H1 (cell line): ENCODE measurements around the gene RTKN2.

Experiments used
- EP300 ChIP-seq, 2 experiments: IDR thresholded peaks; 1 replicate in 1 of 2; 2 replicates in 1 of 2; pipeline ENCODE4 v1.6.1; 2011 to 2012; ENCODE audit warnings: low read depth in 2 of 2, low read length in 2 of 2, mild to moderate bottlenecking in 2 of 2, borderline replicate concordance in 1 of 2, inconsistent platforms in 1 of 2, moderate library complexity in 1 of 2
- NANOG ChIP-seq: IDR thresholded peaks from 2 replicates; pipeline ENCODE4 v1.6.1; 2011; ENCODE audit warnings: low read length, low read depth, mild to moderate bottlenecking, inconsistent platforms; ENCODE audit not compliant: insufficient read depth, poor library complexity, severe bottlenecking
- POLR2A ChIP-seq, 2 experiments: IDR thresholded peaks; 1 replicate in 1 of 2; 2 replicates in 1 of 2; pipeline ENCODE4 v1.6.1; 2011; ENCODE audit warnings: low read depth in 2 of 2, low read length in 2 of 2, mild to moderate bottlenecking in 2 of 2; ENCODE audit errors: control extremely low read depth in 1 of 2
- POLR2AphosphoS5 ChIP-seq: IDR thresholded peaks from 2 replicates; pipeline ENCODE4 v1.6.1; 2011; ENCODE audit warnings: low read depth, low read length
- SP4 ChIP-seq: IDR thresholded peaks from 2 replicates; pipeline ENCODE4 v1.6.1; 2012; ENCODE audit warnings: low read length, inconsistent platforms
- ZNF274 ChIP-seq: IDR thresholded peaks from 2 replicates; pipeline ENCODE4 v1.7.0; 2012; ENCODE audit warnings: low read length, borderline replicate concordance; ENCODE audit errors: extremely low read depth
- TF ChIP-seq, protein P1 (sequence below), 3 experiments: IDR thresholded peaks; 1 replicate in 2 of 3; 2 replicates in 1 of 3; pipeline versions ENCODE4 v1.5.1 to v1.6.1; 2011; ENCODE audit warnings: low read length in 3 of 3, mild to moderate bottlenecking in 3 of 3, inconsistent platforms in 2 of 3, low read depth in 1 of 3, moderate library complexity in 1 of 3; ENCODE audit not compliant: insufficient read depth in 1 of 3; ENCODE audit errors: control extremely low read depth in 1 of 3

DNA sequence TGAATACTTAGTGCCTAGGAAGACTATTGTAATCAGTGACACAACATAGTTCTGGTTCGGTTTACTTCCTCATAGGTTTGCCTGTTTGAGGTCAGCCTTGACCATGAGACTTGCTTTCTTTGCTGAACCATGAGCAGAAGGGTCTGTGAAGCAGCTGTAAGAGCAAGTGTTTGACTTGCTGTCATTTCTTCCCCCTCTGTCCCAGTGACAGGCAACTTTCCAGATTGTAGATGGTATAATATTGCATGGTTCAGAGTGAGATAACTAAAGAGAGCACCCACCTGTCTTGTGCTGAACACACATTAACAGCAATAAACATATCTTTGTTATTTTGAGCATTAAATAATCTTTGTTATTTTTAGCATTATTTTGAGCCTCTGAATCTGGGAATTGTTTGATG lies 9.3 kb upstream of the RTKN2 start:
- TF ChIP-seq ZNF274 (no peak), POLR2AphosphoS5 (no peak), POLR2A (IDR thresholded peaks at IDR 0.05; ENCODE audit: control extremely low read depth in 1 of 2, low read depth in 2 of 2, low read length in 2 of 2) (no peak), NANOG (no peak), SP4 (no peak), EP300 (IDR thresholded peaks at IDR 0.05; ENCODE audit: borderline replicate concordance in 1 of 2, low read depth in 2 of 2, low read length in 2 of 2) (no peak)
- TF ChIP-seq, protein P1, sequence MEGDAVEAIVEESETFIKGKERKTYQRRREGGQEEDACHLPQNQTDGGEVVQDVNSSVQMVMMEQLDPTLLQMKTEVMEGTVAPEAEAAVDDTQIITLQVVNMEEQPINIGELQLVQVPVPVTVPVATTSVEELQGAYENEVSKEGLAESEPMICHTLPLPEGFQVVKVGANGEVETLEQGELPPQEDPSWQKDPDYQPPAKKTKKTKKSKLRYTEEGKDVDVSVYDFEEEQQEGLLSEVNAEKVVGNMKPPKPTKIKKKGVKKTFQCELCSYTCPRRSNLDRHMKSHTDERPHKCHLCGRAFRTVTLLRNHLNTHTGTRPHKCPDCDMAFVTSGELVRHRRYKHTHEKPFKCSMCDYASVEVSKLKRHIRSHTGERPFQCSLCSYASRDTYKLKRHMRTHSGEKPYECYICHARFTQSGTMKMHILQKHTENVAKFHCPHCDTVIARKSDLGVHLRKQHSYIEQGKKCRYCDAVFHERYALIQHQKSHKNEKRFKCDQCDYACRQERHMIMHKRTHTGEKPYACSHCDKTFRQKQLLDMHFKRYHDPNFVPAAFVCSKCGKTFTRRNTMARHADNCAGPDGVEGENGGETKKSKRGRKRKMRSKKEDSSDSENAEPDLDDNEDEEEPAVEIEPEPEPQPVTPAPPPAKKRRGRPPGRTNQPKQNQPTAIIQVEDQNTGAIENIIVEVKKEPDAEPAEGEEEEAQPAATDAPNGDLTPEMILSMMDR (IDR thresholded peaks at IDR 0.05; ENCODE audit: control extremely low read depth in 1 of 3, insufficient read depth in 1 of 3, low read depth in 1 of 3, low read length in 3 of 3) = no peak
